ENCODE measurements around the gene SURF6. TPM values are rescaled to one million over a fixed set of nuclear protein-coding genes. Genes with fewer than 3 reads are reported as not detected.

The SURF6 gene
- total and polyA plus RNA-seq, 2 of the 8 experiments (the other 6 are each of a cell fraction or from before 2014, with no cell fraction given), result 6.1 to 23.7 TPM

DNA sequence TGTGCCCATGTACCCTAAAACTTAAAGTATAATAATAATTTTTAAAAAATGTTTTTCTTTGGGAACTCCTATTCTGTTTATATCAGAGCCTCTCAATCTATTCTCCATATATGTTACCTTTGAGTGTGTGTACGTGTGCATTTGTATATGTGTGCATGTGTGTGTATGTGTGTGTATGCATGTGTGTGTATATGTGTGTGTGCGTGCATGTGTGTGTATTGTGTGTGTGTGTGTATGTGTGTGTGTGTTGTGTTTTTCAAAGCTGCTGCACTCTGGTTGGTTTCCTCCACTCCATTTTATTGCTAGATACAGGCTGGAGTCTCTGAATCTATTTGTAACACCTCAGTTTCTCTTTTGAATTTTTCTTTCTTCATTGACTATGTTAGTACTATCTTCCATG is 20.0 kb downstream of the SURF6 start:
- Histone ChIP-seq H4K8ac (ENCODE audit: extremely low read depth, insufficient read depth, low read length) (no peak overlapping the region), H3K14ac (ENCODE audit: insufficient read length) (no peak overlapping the region), H3K9me3 (ENCODE audit: insufficient read depth in 2 of 2, low read depth in 1 of 2, low read length in 1 of 2) (no peaks in the 10 kb centered on the region; a peak in 1 of 4 replicates), H2BK12ac (ENCODE audit: low read depth, low read length) (no peak overlapping the region), H3K27ac (ENCODE audit: low read depth, low read length) (no peak overlapping the region), H2BK5ac (ENCODE audit: low read depth, low read length) (no peak overlapping the region), H3K23me2 (ENCODE audit: low read depth, low read length) (no peaks in the 10 kb centered on the region), H4K5ac (ENCODE audit: insufficient read length, low read depth, low read length) (no peak overlapping the region), H2BK20ac (ENCODE audit: low read length) (no peak overlapping the region), H3K4me3 (ENCODE audit: extremely low read depth in 1 of 4, insufficient read depth in 2 of 4, low read depth in 3 of 4, low read length in 4 of 4) (no peak overlapping the region), H3K9ac (replicated peaks in 1 of 4; ENCODE audit: extremely low read depth in 1 of 4, low read depth in 3 of 4, low read length in 3 of 4) (no peak overlapping the region), H3K27me3 (replicated peaks in 1 of 4; ENCODE audit: control insufficient read depth in 3 of 4, extremely low read depth in 1 of 4, insufficient read depth in 3 of 4, low read length in 3 of 4) (no peaks in the 10 kb centered on the region), H2BK15ac (ENCODE audit: low read length) (no peak overlapping the region), H3K4me2 (ENCODE audit: insufficient read depth in 1 of 2, low read depth in 2 of 2, low read length in 2 of 2) (no peak overlapping the region), H2AFZ (ENCODE audit: low read length) (no peak overlapping the region), H3K4me1 (replicated peaks in 1 of 4; ENCODE audit: control insufficient read depth in 3 of 4, insufficient read depth in 4 of 4, low read length in 3 of 4) (no peaks in the 10 kb centered on the region), H3K23ac (ENCODE audit: insufficient read length) (no peak overlapping the region), H3K36me3 (ENCODE audit: control insufficient read depth in 2 of 4, insufficient read depth in 4 of 4, low read length in 3 of 4) (no peaks in the 10 kb centered on the region), H2BK120ac (replicated peaks; ENCODE audit: low read depth, low read length) (no peak overlapping the region), H3K79me2 (ENCODE audit: control insufficient read depth in 1 of 2, insufficient read depth in 2 of 2, low read length in 2 of 2) (no peaks in the 10 kb centered on the region), H4K91ac (replicated peaks; ENCODE audit: insufficient read length, low read length) (no peak overlapping the region), H3K79me1 (ENCODE audit: low read depth, low read length) (no peaks in the 10 kb centered on the region), H3K18ac (ENCODE audit: extremely low read depth, low read length) (no peak overlapping the region), H2AK5ac (ENCODE audit: low read depth, low read length) (no peak overlapping the region), H4K20me1 (replicated peaks in 1 of 2; ENCODE audit: control insufficient read depth in 1 of 2, insufficient read depth in 2 of 2, low read length in 2 of 2) (no peaks in the 10 kb centered on the region), H3K4ac (replicated peaks; ENCODE audit: insufficient read length, low read depth, low read length) (no peak overlapping the region), H3K56ac (replicated peaks; ENCODE audit: insufficient read length, low read depth, low read length) (no peak overlapping the region)
- ChIA-PET CTCF (ENCODE audit: partially characterized antibody) (no interaction called here), POLR2A (ENCODE audit: partially characterized antibody) (no interaction called here)
- TF ChIP-seq BRCA1 (IDR thresholded peaks at IDR 0.05; ENCODE audit: low read depth, low read length) (no peak), CTCF (IDR thresholded peaks at IDR 0.05; ENCODE audit: control extremely low read depth in 1 of 3, insufficient read depth in 1 of 3, low read depth in 1 of 3, low read length in 3 of 3) (no peak), NANOG (IDR thresholded peaks at IDR 0.05; ENCODE audit: insufficient read depth, low read depth, low read length, poor library complexity, severe bottlenecking) (no peak), HDAC2 (IDR thresholded peaks at IDR 0.05; ENCODE audit: borderline replicate concordance in 1 of 2, low read depth in 2 of 2, low read length in 2 of 2) (no peak), TCF12 (IDR thresholded peaks at IDR 0.05; ENCODE audit: low read depth, low read length) (no peak), YY1 (IDR thresholded peaks at IDR 0.05; ENCODE audit: low read depth, low read length) (no peak), SP2 (IDR thresholded peaks at IDR 0.05; ENCODE audit: low read length) (no peak), TEAD4 (IDR thresholded peaks at IDR 0.05; ENCODE audit: low read depth, low read length) (no peak), PHF8 (conservative IDR thresholded peaks at IDR 0.05; ENCODE audit: low read depth, low read length) (no peak), CBX5 (IDR thresholded peaks at IDR 0.05; ENCODE audit: low read depth, low read length) (no peak), CHD2 (IDR thresholded peaks at IDR 0.05; ENCODE audit: low read length) (no peak)
- TF ChIP-seq, protein P1, sequence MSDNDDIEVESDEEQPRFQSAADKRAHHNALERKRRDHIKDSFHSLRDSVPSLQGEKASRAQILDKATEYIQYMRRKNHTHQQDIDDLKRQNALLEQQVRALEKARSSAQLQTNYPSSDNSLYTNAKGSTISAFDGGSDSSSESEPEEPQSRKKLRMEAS (IDR thresholded peaks at IDR 0.05), result no peak
- DNase-seq (ENCODE audit: low read depth in 1 of 2, low spot score in 2 of 2) (no peak), FAIRE-seq (no peak)
- 73% methylated on average over 2 of the region's 2 CpGs; no CpG with 5 or more reads in 1 of the 2 experiments for WGBS, 2 experiments (ENCODE audit: extremely low coverage in 1 of 2, insufficient coverage in 1 of 2, insufficient read length in 1 of 2, insufficient replicate concordance in 2 of 2, low coverage in 1 of 2, low lambda C conversion rate in 2 of 2, missing lambda C conversion rate in 1 of 2)
